ENCODE data around the gene DCC. TPM values are rescaled to one million over a fixed set of nuclear protein-coding genes. Genes with fewer than 3 reads are reported as not detected.

DCC gene
- total and polyA plus RNA-seq, 2 experiments from 2014 or later, result 0.53 to 0.73 TPM

DNA sequence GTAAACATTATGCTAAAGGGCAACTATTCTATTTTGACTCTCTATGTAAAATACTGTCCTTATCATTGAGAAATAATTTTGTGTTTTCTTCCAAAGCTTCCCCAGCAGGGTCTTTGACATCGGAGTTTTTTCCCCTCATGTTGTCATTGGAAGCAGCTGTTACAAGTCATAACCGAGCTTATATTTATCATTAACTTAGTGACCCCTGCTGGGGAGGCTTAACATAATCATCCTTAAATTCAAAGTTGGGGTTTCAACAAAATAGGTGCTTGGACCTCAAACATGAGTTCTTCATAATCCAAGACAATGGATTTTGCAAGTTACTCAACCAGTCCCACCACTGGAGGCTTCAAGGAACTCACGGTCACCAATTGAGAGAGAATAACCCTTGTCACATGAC, 330.9 kb downstream of the DCC start:
- Histone ChIP-seq H3K36me3 (ENCODE audit: insufficient read depth) (no peaks in the 10 kb centered on the region), H3K4me2 (no peak overlapping the region), H3K27me3 (ENCODE audit: insufficient read depth) (no peaks in the 10 kb centered on the region), H3K9me2 (ENCODE audit: insufficient read depth) (no peaks in the 10 kb centered on the region), H3K27ac (ENCODE audit: low read depth) (no peak overlapping the region), H3K79me2 (replicated peaks; ENCODE audit: insufficient read depth) (no peaks in the 10 kb centered on the region), H2AFZ (no peak overlapping the region), H4K20me1 (replicated peaks; ENCODE audit: insufficient read depth) (no peaks in the 10 kb centered on the region), H3F3A (replicated peaks; ENCODE audit: low read depth) (no peaks in the 10 kb centered on the region), H3K4me3 (no peak overlapping the region), H3K4me1 (ENCODE audit: insufficient read depth) (no peaks in the 10 kb centered on the region)
- Mint-ChIP-seq H3K4me3 (no peak overlapping the region), H3K36me3 (ENCODE audit: low read depth) (no peaks in the 10 kb centered on the region), H3K9me3 (peaks cover 12% of the 10 kb centered on the region; the same call in 2 of the 3 replicates), H3K27ac (no peak overlapping the region), H3K27me3 (ENCODE audit: insufficient read depth, low read depth, poor library complexity) (peaks cover 5% of the 10 kb centered on the region), H3K4me1 (no peaks in the 10 kb centered on the region)
- DNase-seq (ENCODE audit: low spot score), result peak; percentile 36
- no peak for TF ChIP-seq POLR2AphosphoS5 (IDR thresholded peaks at IDR 0.05; ENCODE audit: low read depth)
- TF ChIP-seq, protein P1, sequence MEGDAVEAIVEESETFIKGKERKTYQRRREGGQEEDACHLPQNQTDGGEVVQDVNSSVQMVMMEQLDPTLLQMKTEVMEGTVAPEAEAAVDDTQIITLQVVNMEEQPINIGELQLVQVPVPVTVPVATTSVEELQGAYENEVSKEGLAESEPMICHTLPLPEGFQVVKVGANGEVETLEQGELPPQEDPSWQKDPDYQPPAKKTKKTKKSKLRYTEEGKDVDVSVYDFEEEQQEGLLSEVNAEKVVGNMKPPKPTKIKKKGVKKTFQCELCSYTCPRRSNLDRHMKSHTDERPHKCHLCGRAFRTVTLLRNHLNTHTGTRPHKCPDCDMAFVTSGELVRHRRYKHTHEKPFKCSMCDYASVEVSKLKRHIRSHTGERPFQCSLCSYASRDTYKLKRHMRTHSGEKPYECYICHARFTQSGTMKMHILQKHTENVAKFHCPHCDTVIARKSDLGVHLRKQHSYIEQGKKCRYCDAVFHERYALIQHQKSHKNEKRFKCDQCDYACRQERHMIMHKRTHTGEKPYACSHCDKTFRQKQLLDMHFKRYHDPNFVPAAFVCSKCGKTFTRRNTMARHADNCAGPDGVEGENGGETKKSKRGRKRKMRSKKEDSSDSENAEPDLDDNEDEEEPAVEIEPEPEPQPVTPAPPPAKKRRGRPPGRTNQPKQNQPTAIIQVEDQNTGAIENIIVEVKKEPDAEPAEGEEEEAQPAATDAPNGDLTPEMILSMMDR (conservative IDR thresholded peaks at IDR 0.05; ENCODE audit: low read depth in 2 of 2), result peak in 1 of 2 experiments; percentile 36; a peak in 3 of 4 replicates
- ATAC-seq, result no peak

DNA sequence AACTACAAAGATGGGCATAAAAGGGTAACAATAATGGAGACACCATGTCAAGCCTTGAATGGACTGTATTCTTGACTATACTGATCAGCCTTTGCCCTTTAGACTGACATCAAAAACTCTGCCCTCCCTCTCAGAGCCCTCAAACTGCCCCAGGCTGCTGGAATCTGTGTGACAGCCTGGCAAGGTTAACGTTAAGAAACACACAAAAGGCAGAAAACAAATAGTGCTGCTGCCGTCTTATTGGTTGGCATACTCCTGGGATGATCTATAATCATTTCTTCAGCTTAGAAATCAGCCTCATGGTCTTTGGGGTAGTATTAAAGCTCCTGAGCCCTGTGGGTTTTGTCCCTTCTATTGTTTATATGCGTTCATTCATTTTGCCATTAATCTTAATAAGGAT, 338.0 kb downstream of the DCC start:
- Mint-ChIP-seq H3K9me3 (peaks cover 12% of the 10 kb centered on the region; the same call in 1 of the 3 replicates), H3K27ac (peak overlapping the region; percentile 32; the same call in 1 of the 2 replicates), H3K36me3 (ENCODE audit: low read depth) (no peaks in the 10 kb centered on the region), H3K27me3 (ENCODE audit: insufficient read depth, low read depth, poor library complexity) (peaks cover 1% of the 10 kb centered on the region), H3K4me1 (peaks cover 21% of the 10 kb centered on the region), H3K4me3 (no peak overlapping the region)
- Histone ChIP-seq H3K36me3 (ENCODE audit: insufficient read depth) (no peaks in the 10 kb centered on the region), H3K27ac (ENCODE audit: low read depth) (no peak overlapping the region), H3K4me1 (ENCODE audit: insufficient read depth) (peaks cover 17% of the 10 kb centered on the region; the same call in 1 of the 2 replicates), H4K20me1 (replicated peaks; ENCODE audit: insufficient read depth) (no peaks in the 10 kb centered on the region), H3K79me2 (replicated peaks; ENCODE audit: insufficient read depth) (no peaks in the 10 kb centered on the region), H3K27me3 (ENCODE audit: insufficient read depth) (no peaks in the 10 kb centered on the region), H3K4me2 (no peak overlapping the region), H3F3A (replicated peaks; ENCODE audit: low read depth) (no peaks in the 10 kb centered on the region), H3K9me2 (ENCODE audit: insufficient read depth) (no peaks in the 10 kb centered on the region), H2AFZ (0 out of 2 replicates have a peak overlapping the region, but pooled peaks have one; percentile 19), H3K4me3 (no peak overlapping the region)
- DNase-seq (ENCODE audit: low spot score) (no peak), ATAC-seq (no peak)
- TF ChIP-seq JUNB (IDR thresholded peaks at IDR 0.05; ENCODE audit: unreplicated experiment), result no peak
- no peak for TF ChIP-seq EZH2phosphoT487 (IDR thresholded peaks at IDR 0.05; ENCODE audit: unreplicated experiment)
- TF ChIP-seq, protein P2, sequence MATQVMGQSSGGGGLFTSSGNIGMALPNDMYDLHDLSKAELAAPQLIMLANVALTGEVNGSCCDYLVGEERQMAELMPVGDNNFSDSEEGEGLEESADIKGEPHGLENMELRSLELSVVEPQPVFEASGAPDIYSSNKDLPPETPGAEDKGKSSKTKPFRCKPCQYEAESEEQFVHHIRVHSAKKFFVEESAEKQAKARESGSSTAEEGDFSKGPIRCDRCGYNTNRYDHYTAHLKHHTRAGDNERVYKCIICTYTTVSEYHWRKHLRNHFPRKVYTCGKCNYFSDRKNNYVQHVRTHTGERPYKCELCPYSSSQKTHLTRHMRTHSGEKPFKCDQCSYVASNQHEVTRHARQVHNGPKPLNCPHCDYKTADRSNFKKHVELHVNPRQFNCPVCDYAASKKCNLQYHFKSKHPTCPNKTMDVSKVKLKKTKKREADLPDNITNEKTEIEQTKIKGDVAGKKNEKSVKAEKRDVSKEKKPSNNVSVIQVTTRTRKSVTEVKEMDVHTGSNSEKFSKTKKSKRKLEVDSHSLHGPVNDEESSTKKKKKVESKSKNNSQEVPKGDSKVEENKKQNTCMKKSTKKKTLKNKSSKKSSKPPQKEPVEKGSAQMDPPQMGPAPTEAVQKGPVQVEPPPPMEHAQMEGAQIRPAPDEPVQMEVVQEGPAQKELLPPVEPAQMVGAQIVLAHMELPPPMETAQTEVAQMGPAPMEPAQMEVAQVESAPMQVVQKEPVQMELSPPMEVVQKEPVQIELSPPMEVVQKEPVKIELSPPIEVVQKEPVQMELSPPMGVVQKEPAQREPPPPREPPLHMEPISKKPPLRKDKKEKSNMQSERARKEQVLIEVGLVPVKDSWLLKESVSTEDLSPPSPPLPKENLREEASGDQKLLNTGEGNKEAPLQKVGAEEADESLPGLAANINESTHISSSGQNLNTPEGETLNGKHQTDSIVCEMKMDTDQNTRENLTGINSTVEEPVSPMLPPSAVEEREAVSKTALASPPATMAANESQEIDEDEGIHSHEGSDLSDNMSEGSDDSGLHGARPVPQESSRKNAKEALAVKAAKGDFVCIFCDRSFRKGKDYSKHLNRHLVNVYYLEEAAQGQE (IDR thresholded peaks at IDR 0.05; ENCODE audit: unreplicated experiment), result no peak
- TF ChIP-seq NANOG (IDR thresholded peaks at IDR 0.05; ENCODE audit: borderline replicate concordance), result no peak
- no peak for TF ChIP-seq EZH2 (IDR thresholded peaks at IDR 0.05; ENCODE audit: low read depth, unreplicated experiment)
- no peak for TF ChIP-seq CREB1 (CRISPR knock-in tag; IDR thresholded peaks at IDR 0.05; ENCODE audit: low read depth)
- TF ChIP-seq, protein P3, sequence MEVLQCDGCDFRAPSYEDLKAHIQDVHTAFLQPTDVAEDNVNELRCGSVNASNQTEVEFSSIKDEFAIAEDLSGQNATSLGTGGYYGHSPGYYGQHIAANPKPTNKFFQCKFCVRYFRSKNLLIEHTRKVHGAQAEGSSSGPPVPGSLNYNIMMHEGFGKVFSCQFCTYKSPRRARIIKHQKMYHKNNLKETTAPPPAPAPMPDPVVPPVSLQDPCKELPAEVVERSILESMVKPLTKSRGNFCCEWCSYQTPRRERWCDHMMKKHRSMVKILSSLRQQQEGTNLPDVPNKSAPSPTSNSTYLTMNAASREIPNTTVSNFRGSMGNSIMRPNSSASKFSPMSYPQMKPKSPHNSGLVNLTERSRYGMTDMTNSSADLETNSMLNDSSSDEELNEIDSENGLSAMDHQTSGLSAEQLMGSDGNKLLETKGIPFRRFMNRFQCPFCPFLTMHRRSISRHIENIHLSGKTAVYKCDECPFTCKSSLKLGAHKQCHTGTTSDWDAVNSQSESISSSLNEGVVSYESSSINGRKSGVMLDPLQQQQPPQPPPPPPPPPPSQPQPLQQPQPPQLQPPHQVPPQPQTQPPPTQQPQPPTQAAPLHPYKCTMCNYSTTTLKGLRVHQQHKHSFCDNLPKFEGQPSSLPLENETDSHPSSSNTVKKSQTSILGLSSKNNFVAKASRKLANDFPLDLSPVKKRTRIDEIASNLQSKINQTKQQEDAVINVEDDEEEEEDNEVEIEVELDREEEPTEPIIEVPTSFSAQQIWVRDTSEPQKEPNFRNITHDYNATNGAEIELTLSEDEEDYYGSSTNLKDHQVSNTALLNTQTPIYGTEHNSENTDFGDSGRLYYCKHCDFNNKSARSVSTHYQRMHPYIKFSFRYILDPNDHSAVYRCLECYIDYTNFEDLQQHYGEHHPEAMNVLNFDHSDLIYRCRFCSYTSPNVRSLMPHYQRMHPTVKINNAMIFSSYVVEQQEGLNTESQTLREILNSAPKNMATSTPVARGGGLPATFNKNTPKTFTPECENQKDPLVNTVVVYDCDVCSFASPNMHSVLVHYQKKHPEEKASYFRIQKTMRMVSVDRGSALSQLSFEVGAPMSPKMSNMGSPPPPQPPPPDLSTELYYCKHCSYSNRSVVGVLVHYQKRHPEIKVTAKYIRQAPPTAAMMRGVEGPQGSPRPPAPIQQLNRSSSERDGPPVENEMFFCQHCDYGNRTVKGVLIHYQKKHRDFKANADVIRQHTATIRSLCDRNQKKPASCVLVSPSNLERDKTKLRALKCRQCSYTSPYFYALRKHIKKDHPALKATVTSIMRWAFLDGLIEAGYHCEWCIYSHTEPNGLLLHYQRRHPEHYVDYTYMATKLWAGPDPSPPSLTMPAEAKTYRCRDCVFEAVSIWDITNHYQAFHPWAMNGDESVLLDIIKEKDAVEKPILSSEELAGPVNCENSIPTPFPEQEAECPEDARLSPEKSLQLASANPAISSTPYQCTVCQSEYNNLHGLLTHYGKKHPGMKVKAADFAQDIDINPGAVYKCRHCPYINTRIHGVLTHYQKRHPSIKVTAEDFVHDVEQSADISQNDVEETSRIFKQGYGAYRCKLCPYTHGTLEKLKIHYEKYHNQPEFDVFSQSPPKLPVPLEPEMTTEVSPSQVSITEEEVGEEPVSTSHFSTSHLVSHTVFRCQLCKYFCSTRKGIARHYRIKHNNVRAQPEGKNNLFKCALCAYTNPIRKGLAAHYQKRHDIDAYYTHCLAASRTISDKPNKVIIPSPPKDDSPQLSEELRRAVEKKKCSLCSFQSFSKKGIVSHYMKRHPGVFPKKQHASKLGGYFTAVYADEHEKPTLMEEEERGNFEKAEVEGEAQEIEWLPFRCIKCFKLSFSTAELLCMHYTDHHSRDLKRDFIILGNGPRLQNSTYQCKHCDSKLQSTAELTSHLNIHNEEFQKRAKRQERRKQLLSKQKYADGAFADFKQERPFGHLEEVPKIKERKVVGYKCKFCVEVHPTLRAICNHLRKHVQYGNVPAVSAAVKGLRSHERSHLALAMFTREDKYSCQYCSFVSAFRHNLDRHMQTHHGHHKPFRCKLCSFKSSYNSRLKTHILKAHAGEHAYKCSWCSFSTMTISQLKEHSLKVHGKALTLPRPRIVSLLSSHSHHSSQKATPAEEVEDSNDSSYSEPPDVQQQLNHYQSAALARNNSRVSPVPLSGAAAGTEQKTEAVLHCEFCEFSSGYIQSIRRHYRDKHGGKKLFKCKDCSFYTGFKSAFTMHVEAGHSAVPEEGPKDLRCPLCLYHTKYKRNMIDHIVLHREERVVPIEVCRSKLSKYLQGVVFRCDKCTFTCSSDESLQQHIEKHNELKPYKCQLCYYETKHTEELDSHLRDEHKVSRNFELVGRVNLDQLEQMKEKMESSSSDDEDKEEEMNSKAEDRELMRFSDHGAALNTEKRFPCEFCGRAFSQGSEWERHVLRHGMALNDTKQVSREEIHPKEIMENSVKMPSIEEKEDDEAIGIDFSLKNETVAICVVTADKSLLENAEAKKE (CRISPR knock-in tag; IDR thresholded peaks at IDR 0.05), result no peak

Measured in GM23338 (cell line).